Panc1 (cell line): Measurements from ENCODE around the gene NFAM1. TPM values are rescaled to one million over a fixed set of nuclear protein-coding genes. Genes with fewer than 3 reads are reported as not detected.

Experiments
- ATAC-seq: fragments of 200-7000 bp; cut with Tn5 transposase; 2 replicates; pipeline ENCODE4 v1.9.1; 2020; ENCODE audit warnings: mild to moderate bottlenecking, moderate library complexity
- BruUV-seq: library from RNA; stranded (reverse); fragments of 400-500 nt; replicated peaks from 2 replicates; lab custom pipeline; 2021; lab: Mats Ljungman, UMichigan
- CTCF ChIA-PET: fragments of 300-600 bp; sonication (Branson Sonifier 250); formaldehyde crosslinking; loops from one replicate; lab custom pipeline; 2022; ENCODE audit warnings: antibody characterized with exemption; lab: Charles Lee
- POLR2A ChIA-PET: fragments of 300-600 bp; sonication (Branson Sonifier 250); formaldehyde crosslinking; loops from one replicate; lab custom pipeline; 2022; ENCODE audit warnings: antibody characterized with exemption; lab: Charles Lee
- DNase-seq: peaks from one replicate; pipeline ENCODE4 v3.0.0-alpha.2; 2010; ENCODE audit warnings: low read depth, low spot score
- H3K27ac ChIP-seq: 2 replicates; pipeline ENCODE4 v1.5.1; 2011; ENCODE audit warnings: mild to moderate bottlenecking, low read length, inconsistent platforms
- H3K27me3 ChIP-seq: fragments of 200-500 bp; sonication (Bioruptor generic); 2 replicates; pipeline ENCODE4 v1.6.0; 2014; ENCODE audit warnings: low read length, inconsistent platforms; ENCODE audit not compliant: control insufficient read depth, insufficient read depth
- H3K36me3 ChIP-seq: fragments of 200-500 bp; sonication (Bioruptor generic); 2 replicates; pipeline ENCODE4 v1.5.1; 2014; ENCODE audit warnings: inconsistent platforms, mild to moderate bottlenecking, low read length, moderate library complexity; ENCODE audit not compliant: control insufficient read depth, insufficient read depth
- H3K4me1 ChIP-seq: 2 replicates; pipeline ENCODE4 v1.5.1; 2011; ENCODE audit warnings: inconsistent platforms, mild to moderate bottlenecking, low read length, moderate library complexity; ENCODE audit not compliant: control insufficient read depth, insufficient read depth
- H3K4me3 ChIP-seq, 2 experiments: 2 replicates each; pipeline ENCODE4 v1.5.1; 2011 to 2012; ENCODE audit warnings: low read depth in 2 of 2, low read length in 2 of 2, mild to moderate bottlenecking in 2 of 2, inconsistent platforms in 1 of 2, moderate library complexity in 1 of 2
- H3K9me3 ChIP-seq: fragments of 200-500 bp; sonication (Bioruptor generic); 2 replicates; pipeline ENCODE4 v1.5.1; 2014; ENCODE audit warnings: low read depth, mild to moderate bottlenecking, inconsistent platforms, low read length, moderate library complexity; ENCODE audit not compliant: control insufficient read depth, insufficient read depth
- CTCF ChIP-seq: fragments of 450-650 bp; IDR thresholded peaks from 2 replicates; pipeline ENCODE4 v1.5.1; 2017; ENCODE audit warnings: mild to moderate bottlenecking
- POLR2AphosphoS5 ChIP-seq: IDR thresholded peaks from 2 replicates; pipeline ENCODE4 v1.6.1; 2012; ENCODE audit warnings: mild to moderate bottlenecking, low read depth, low read length, moderate library complexity
- REST ChIP-seq, 2 experiments: IDR thresholded peaks; 2 replicates each; pipeline ENCODE4 v1.6.1; 2011 to 2012; ENCODE audit warnings: low read depth in 2 of 2, control low read depth in 1 of 2, low read length in 1 of 2, mild to moderate bottlenecking in 1 of 2, moderate library complexity in 1 of 2; ENCODE audit not compliant: insufficient read depth in 1 of 2
- SIN3A ChIP-seq: IDR thresholded peaks from 2 replicates; pipeline ENCODE4 v1.6.1; 2012; ENCODE audit warnings: low read depth, mild to moderate bottlenecking, low read length, moderate library complexity, borderline replicate concordance; ENCODE audit not compliant: insufficient read depth
- TCF7L2 ChIP-seq: IDR thresholded peaks from 2 replicates; pipeline ENCODE4 v1.6.1; 2011; ENCODE audit warnings: mild to moderate bottlenecking, low read depth, low read length, inconsistent platforms
- in situ Hi-C: cut with HindIII; loops from 2 replicates; pipeline ENCODE4 v1.10.0; 2016; ENCODE audit warnings: low sequenced_read_pairs, low pct_unique_long_range_greater_than_20kb
- intact Hi-C: fragments of 100-400 bp; cut with micrococcal nuclease; formaldehyde crosslinking; loops from one replicate; pipeline ENCODE4 v1.10.0; 2022; ENCODE audit not compliant: unreplicated experiment
- total RNA-seq: library from RNA; stranded (reverse); gene quantifications from one replicate; pipeline ENCODE4 v1.2.1, GENCODE V29; 2021; ENCODE audit not compliant: unreplicated experiment

The NFAM1 gene
- total RNA-seq, 1 experiment from 2014 or later: 0.41 TPM

- Histone ChIP-seq H3K9me3 (no peaks in the 10 kb centered on the region), H3K27me3 (no peaks in the 10 kb centered on the region), H3K4me3 (no peak overlapping the region), H3K36me3 (no peaks in the 10 kb centered on the region), H3K27ac (no peak overlapping the region), H3K4me1 (no peaks in the 10 kb centered on the region)
- no peak for TF ChIP-seq POLR2AphosphoS5
- TF ChIP-seq REST (IDR thresholded peaks at IDR 0.05; ENCODE audit: insufficient read depth in 1 of 2, low read depth in 2 of 2, low read length in 1 of 2): no peak
- TF ChIP-seq CTCF: no peak
- no peak for TF ChIP-seq SIN3A
- no peak for TF ChIP-seq TCF7L2
- in situ Hi-C loops (no loop called here), intact Hi-C loops (no loop called here)
- ATAC-seq (no peak), DNase-seq (no peak)
- ChIA-PET POLR2A (no interaction called here), CTCF (no interaction called here)
- no TSS peak for BruUV-seq
These were observed 3.4 kb downstream of the NFAM1 start for GRCh38 chr22:42428760-42429159.

- Histone ChIP-seq H3K36me3 (no peaks in the 10 kb centered on the region), H3K27ac (no peak overlapping the region), H3K4me1 (no peaks in the 10 kb centered on the region), H3K4me3 (no peak overlapping the region), H3K27me3 (no peaks in the 10 kb centered on the region), H3K9me3 (no peaks in the 10 kb centered on the region)
- TF ChIP-seq SIN3A (no peak), CTCF (no peak), POLR2AphosphoS5 (no peak), REST (IDR thresholded peaks at IDR 0.05; ENCODE audit: insufficient read depth in 1 of 2, low read depth in 2 of 2, low read length in 1 of 2) (no peak), TCF7L2 (no peak)
- CTCF ChIA-PET: no interaction called here
- intact Hi-C loops: no loop called here
- in situ Hi-C loops: no loop called here
- ATAC-seq (no peak), DNase-seq (no peak)
- BruUV-seq: no TSS peak
- POLR2A ChIA-PET: no interaction called here
These were observed 4.2 kb downstream of the NFAM1 start for GRCh38 chr22:42428025-42428424.
